Mucosa of gallbladder (tissue), 1 donor: ENCODE measurements around the gene PSEN1. TPM values are rescaled to one million over a fixed set of nuclear protein-coding genes. Genes with fewer than 3 reads are reported as not detected.

Experiments used
- DNase-seq: peaks from one replicate; pipeline ENCODE4 v3.0.0-alpha.2; 2020; ENCODE audit warnings: low spot score
- total RNA-seq: library from RNA; stranded (reverse); gene quantifications from one replicate; pipeline ENCODE4 v1.2.1, GENCODE V29; 2021
- donor health status: DM: no; HTN: no; CAD: no.

The PSEN1 gene
- total RNA-seq, 1 donor from 2014 or later = 91.9 TPM

- no peak for DNase-seq
Observed at GRCh38 chr14:73217411-73217810, 81.1 kb downstream of the PSEN1 start.

GRCh38 chr14:73220061-73220460, 83.8 kb downstream of the PSEN1 start:
- DNase-seq = no peak

- no peak for DNase-seq
Observed at GRCh38 chr14:73220634-73221033, 84.3 kb downstream of the PSEN1 start.

GRCh38 chr14:73221945-73222344, 85.6 kb downstream of the PSEN1 start:
- DNase-seq = no peak

GRCh38 chr14:73223049-73223448, 86.7 kb downstream of the PSEN1 start:
- no peak for DNase-seq

GRCh38 chr14:73225496-73225895, 89.2 kb downstream of the PSEN1 start:
- no peak for DNase-seq

- peak; percentile 42 for DNase-seq
Observed at GRCh38 chr14:73227812-73228781, 91.8 kb downstream of the PSEN1 start.

- DNase-seq = no peak
Observed at GRCh38 chr14:73230051-73230450, 93.7 kb downstream of the PSEN1 start.

GRCh38 chr14:73231981-73232851, 95.9 kb downstream of the PSEN1 start:
- DNase-seq = no peak

GRCh38 chr14:73232984-73233383, 96.7 kb downstream of the PSEN1 start:
- DNase-seq = no peak

GRCh38 chr14:73233564-73233963, 97.3 kb downstream of the PSEN1 start:
- no peak for DNase-seq

- no peak for DNase-seq
Observed at GRCh38 chr14:73234029-73234428, 97.7 kb downstream of the PSEN1 start.

- DNase-seq = no peak
Observed at GRCh38 chr14:73234586-73235394, 98.5 kb downstream of the PSEN1 start.

GRCh38 chr14:73235531-73236155, 99.3 kb downstream of the PSEN1 start:
- no peak for DNase-seq

- DNase-seq = no peak
Observed at GRCh38 chr14:73236157-73236556, 99.8 kb downstream of the PSEN1 start.

- DNase-seq = no peak
Observed at GRCh38 chr14:73236752-73237218, 100.5 kb downstream of the PSEN1 start.

- DNase-seq = no peak
Observed at GRCh38 chr14:73237219-73237785, 101.0 kb downstream of the PSEN1 start, which contains the start of gene PAPLN. TSS of gene PAPLN (plus strand) at chr14:73237506. CDS start at chr14:73239779, 2,273 bp downstream.

- DNase-seq = no peak
Observed at GRCh38 chr14:73237786-73238423, 101.6 kb downstream of the PSEN1 start.

- no peak for DNase-seq
Observed at GRCh38 chr14:73238424-73238852, 102.1 kb downstream of the PSEN1 start.

GRCh38 chr14:73238941-73239340, 102.6 kb downstream of the PSEN1 start:
- DNase-seq = no peak
